Measurements from ENCODE around the gene HDHD2.
"Not testable (repeated sequence)": the region's sequence is repeated elsewhere in the genome, so short reads cannot be mapped to it uniquely, and the experiment has no call there.

Gene HDHD2

GRCh38 chr18:47166294-47166693, 16.0 kb upstream of the HDHD2 start:
- DNase-seq (ENCODE audit: low read depth) = no peak
- no peak for TF ChIP-seq CTCF (conservative IDR thresholded peaks at IDR 0.05; ENCODE audit: low read length)
- H3K4me3 ChIP-seq (ENCODE audit: low read length) = no peak overlapping the region

GRCh38 chr18:47163241-47163640, 12.9 kb upstream of the HDHD2 start:
- no peak for TF ChIP-seq CTCF (conservative IDR thresholded peaks at IDR 0.05; ENCODE audit: low read length)
- H3K4me3 ChIP-seq (ENCODE audit: low read length) = no peak overlapping the region
- peak; percentile 52 for DNase-seq (ENCODE audit: low read depth)

- no peak for TF ChIP-seq CTCF (conservative IDR thresholded peaks at IDR 0.05; ENCODE audit: low read length)
- no peak for DNase-seq (ENCODE audit: low read depth)
- no peak overlapping the region for H3K4me3 ChIP-seq (ENCODE audit: low read length)
Measured at GRCh38 chr18:47160256-47160655, 10.0 kb upstream of the HDHD2 start.

GRCh38 chr18:47158404-47158803, 8.1 kb upstream of the HDHD2 start:
- DNase-seq (ENCODE audit: low read depth) = not testable (repeated sequence)

GRCh38 chr18:47151439-47151838, 1.1 kb upstream of the HDHD2 start:
- no peak for TF ChIP-seq CTCF (conservative IDR thresholded peaks at IDR 0.05; ENCODE audit: low read length)
- H3K4me3 ChIP-seq (ENCODE audit: low read length) = peak overlapping the region; percentile 91; the same call in 1 of the 2 replicates
- no peak for DNase-seq (ENCODE audit: low read depth)

More at GRCh38 chr18:47158404-47158803, 8.1 kb upstream of the HDHD2 start:
- H3K4me3 ChIP-seq (ENCODE audit: low read length) = not testable (repeated sequence)

GRCh38 chr18:47150824-47151366, 595 bp upstream of the HDHD2 start:
- TF ChIP-seq CTCF (conservative IDR thresholded peaks at IDR 0.05; ENCODE audit: low read length) = no peak
- H3K4me3 ChIP-seq (ENCODE audit: low read length) = peak overlapping the region; percentile 91
- no peak for DNase-seq (ENCODE audit: low read depth)

- TF ChIP-seq CTCF (conservative IDR thresholded peaks at IDR 0.05; ENCODE audit: low read length) = no peak
- H3K4me3 ChIP-seq (ENCODE audit: low read length) = peak overlapping the region; percentile 91
- no peak for DNase-seq (ENCODE audit: low read depth)
Measured at GRCh38 chr18:47149457-47150028, 757 bp downstream of the HDHD2 start.
